ENCODE data around the gene HGFAC.
A peak's percentile ranks its signal among the peaks of the same experiment; 100 is the strongest.
"Not testable (repeated sequence)": the region's sequence is repeated elsewhere in the genome, so short reads cannot be mapped to it uniquely, and the experiment has no call there.

The HGFAC gene

GRCh38 chr4:3441501-3442459 is at the start of gene HGFAC:
TSS of gene HGFAC (plus strand) at chr4:3441968. CDS start at chr4:3442002, 34 bp downstream.
- DNase-seq, result no peak

GRCh38 chr4:3392321-3392720 is 49.4 kb upstream of the HGFAC start:
- no peak for DNase-seq

GRCh38 chr4:3393171-3393570 is 48.6 kb upstream of the HGFAC start:
- DNase-seq, result no peak

- DNase-seq, result no peak
Measured at GRCh38 chr4:3396600-3396999, 45.2 kb upstream of the HGFAC start.

GRCh38 chr4:3397128-3397527 is 44.6 kb upstream of the HGFAC start:
- DNase-seq, result no peak

GRCh38 chr4:3399277-3400194 is 42.2 kb upstream of the HGFAC start:
- DNase-seq, result peak; percentile 19

- no peak for DNase-seq
Measured at GRCh38 chr4:3401436-3402171, 40.2 kb upstream of the HGFAC start.

- DNase-seq, result peak; percentile 51
Measured at GRCh38 chr4:3402491-3403347, 39.0 kb upstream of the HGFAC start.

GRCh38 chr4:3403348-3403906 is 38.3 kb upstream of the HGFAC start:
- no peak for DNase-seq

GRCh38 chr4:3404546-3404945 is 37.2 kb upstream of the HGFAC start:
- DNase-seq, result no peak

GRCh38 chr4:3405176-3405575 is 36.6 kb upstream of the HGFAC start:
- DNase-seq, result no peak

GRCh38 chr4:3406021-3406420 is 35.7 kb upstream of the HGFAC start:
- DNase-seq, result no peak

GRCh38 chr4:3406431-3406830 is 35.3 kb upstream of the HGFAC start:
- DNase-seq, result no peak

GRCh38 chr4:3407171-3407771 is 34.5 kb upstream of the HGFAC start:
- no peak for DNase-seq

GRCh38 chr4:3407930-3408792 is 33.6 kb upstream of the HGFAC start:
- DNase-seq, result no peak

- DNase-seq, result no peak
Measured at GRCh38 chr4:3408793-3409330, 32.9 kb upstream of the HGFAC start.

GRCh38 chr4:3409571-3410091 is 32.1 kb upstream of the HGFAC start:
- no peak for DNase-seq

GRCh38 chr4:3410401-3411135 is 31.2 kb upstream of the HGFAC start:
- no peak for DNase-seq

- not testable (repeated sequence) for DNase-seq
Measured at GRCh38 chr4:3411190-3411589, 30.6 kb upstream of the HGFAC start.
